ENCODE data around the gene SULF2. TPM values are rescaled to one million over a fixed set of nuclear protein-coding genes. Genes with fewer than 3 reads are reported as not detected.

Gene SULF2
- total RNA-seq, 1 experiment from 2014 or later: 13.0 TPM

GRCh38 chr20:47724910-47725247 lies 60.4 kb downstream of the SULF2 start:
- intact Hi-C loops (cut with micrococcal nuclease): loop anchor here (2.0 kb wide), 1 partner anchor 896 kb away; no protein-coding TSS in a partner anchor
- no peaks in the 10 kb centered on the region for H3K27me3 ChIP-seq (ENCODE audit: insufficient read depth, low read length)
- no peaks in the 10 kb centered on the region for H4K20me1 ChIP-seq (ENCODE audit: insufficient read depth)
- RAD21 ChIA-PET (ENCODE audit: low non-redundant PET in 1 of 2, low total read pairs in 2 of 2, uncharacterized antibody in 2 of 2, unreplicated experiment in 2 of 2): no interaction called here
- peak overlapping the region; percentile 13 for H2AFZ ChIP-seq (ENCODE audit: low read depth, low read length, poor library complexity, severe bottlenecking)
- no TSS peak for BruUV-seq (replicated peaks)
- no peak overlapping the region for H3K9ac ChIP-seq (ENCODE audit: low read length)
- no peak overlapping the region for H3K4me3 ChIP-seq (replicated peaks in 1 of 2; ENCODE audit: low read depth in 1 of 2, low read length in 2 of 2)
- POLR2A ChIA-PET: no interaction called here
- no peaks in the 10 kb centered on the region for H3K36me3 ChIP-seq (ENCODE audit: control insufficient read depth in 1 of 2, insufficient read depth in 2 of 2, low read length in 2 of 2)
- no peak for TF ChIP-seq EGR1 (IDR thresholded peaks at IDR 0.05; ENCODE audit: low read depth)
- TF ChIP-seq, protein P1, sequence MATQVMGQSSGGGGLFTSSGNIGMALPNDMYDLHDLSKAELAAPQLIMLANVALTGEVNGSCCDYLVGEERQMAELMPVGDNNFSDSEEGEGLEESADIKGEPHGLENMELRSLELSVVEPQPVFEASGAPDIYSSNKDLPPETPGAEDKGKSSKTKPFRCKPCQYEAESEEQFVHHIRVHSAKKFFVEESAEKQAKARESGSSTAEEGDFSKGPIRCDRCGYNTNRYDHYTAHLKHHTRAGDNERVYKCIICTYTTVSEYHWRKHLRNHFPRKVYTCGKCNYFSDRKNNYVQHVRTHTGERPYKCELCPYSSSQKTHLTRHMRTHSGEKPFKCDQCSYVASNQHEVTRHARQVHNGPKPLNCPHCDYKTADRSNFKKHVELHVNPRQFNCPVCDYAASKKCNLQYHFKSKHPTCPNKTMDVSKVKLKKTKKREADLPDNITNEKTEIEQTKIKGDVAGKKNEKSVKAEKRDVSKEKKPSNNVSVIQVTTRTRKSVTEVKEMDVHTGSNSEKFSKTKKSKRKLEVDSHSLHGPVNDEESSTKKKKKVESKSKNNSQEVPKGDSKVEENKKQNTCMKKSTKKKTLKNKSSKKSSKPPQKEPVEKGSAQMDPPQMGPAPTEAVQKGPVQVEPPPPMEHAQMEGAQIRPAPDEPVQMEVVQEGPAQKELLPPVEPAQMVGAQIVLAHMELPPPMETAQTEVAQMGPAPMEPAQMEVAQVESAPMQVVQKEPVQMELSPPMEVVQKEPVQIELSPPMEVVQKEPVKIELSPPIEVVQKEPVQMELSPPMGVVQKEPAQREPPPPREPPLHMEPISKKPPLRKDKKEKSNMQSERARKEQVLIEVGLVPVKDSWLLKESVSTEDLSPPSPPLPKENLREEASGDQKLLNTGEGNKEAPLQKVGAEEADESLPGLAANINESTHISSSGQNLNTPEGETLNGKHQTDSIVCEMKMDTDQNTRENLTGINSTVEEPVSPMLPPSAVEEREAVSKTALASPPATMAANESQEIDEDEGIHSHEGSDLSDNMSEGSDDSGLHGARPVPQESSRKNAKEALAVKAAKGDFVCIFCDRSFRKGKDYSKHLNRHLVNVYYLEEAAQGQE (IDR thresholded peaks at IDR 0.05; ENCODE audit: low read depth): no peak
- no peak for TF ChIP-seq ZNF274 (IDR thresholded peaks at IDR 0.05; ENCODE audit: low read depth, low read length)
- TF ChIP-seq ZFX (IDR thresholded peaks at IDR 0.05): no peak
- TF ChIP-seq RAD21 (IDR thresholded peaks at IDR 0.05; ENCODE audit: low read depth): no peak
- TF ChIP-seq EZH2phosphoT487 (IDR thresholded peaks at IDR 0.05; ENCODE audit: borderline replicate concordance): no peak
- no peak for TF ChIP-seq TCF7L2 (IDR thresholded peaks at IDR 0.05; ENCODE audit: borderline replicate concordance, extremely low read depth, insufficient read depth, insufficient read length)
- CTCF ChIA-PET: interaction anchor here (1.0 to 2.0 kb wide), 8 partner anchors 10 to 895 kb away, joined by 3 to 15 read pairs (median 4); partner anchors contain the start of gene SULF2
- no peak overlapping the region for H3K27ac ChIP-seq (ENCODE audit: low read depth, low read length)
- H3K9me3 ChIP-seq (ENCODE audit: control insufficient read depth in 1 of 2, insufficient read depth in 1 of 2, low read depth in 1 of 2, low read length in 2 of 2): no peaks in the 10 kb centered on the region
- H3K9me2 ChIP-seq (ENCODE audit: insufficient read depth): no peaks in the 10 kb centered on the region
- DNase-seq (ENCODE audit: low read depth, low spot score): no peak
- H3K4me1 ChIP-seq (ENCODE audit: control insufficient read depth in 1 of 2, insufficient read depth in 2 of 2, low read length in 2 of 2): peaks cover 0 to 10% of the 10 kb centered on the region in 2 experiments; a peak in 2 of 4 replicates
- H3K79me2 ChIP-seq (ENCODE audit: insufficient read depth, low read length): no peaks in the 10 kb centered on the region
- no peak overlapping the region for H3K4me2 ChIP-seq (ENCODE audit: low read length)
- 0 out of 2 replicates have a peak, but pooled peaks have one; percentile 16 for ATAC-seq
